OCI-M1 (cell line): Measurements from ENCODE around the gene NCOA6.

Source experiments
- DNase-seq: peaks from one replicate; lab custom pipeline; 2025; lab: John Stamatoyannopoulos, UW

The NCOA6 gene

GRCh38 chr20:34825530-34826362 is at the start of gene NCOA6:
TSS of gene NCOA6 (minus strand) at chr20:34825651. CDS start at chr20:34782355, 43,296 bp downstream.
- DNase-seq = peak; percentile 87

- peak; percentile 91 for DNase-seq
These were observed 48.7 kb upstream of the NCOA6 start for GRCh38 chr20:34874094-34874654.

GRCh38 chr20:34873583-34874093 is 48.2 kb upstream of the NCOA6 start:
- no peak for DNase-seq

- peak; percentile 82 for DNase-seq
These were observed 47.3 kb upstream of the NCOA6 start, which contains the start of gene GGT7 for GRCh38 chr20:34872622-34873224. TSS of gene GGT7 (minus strand) at chr20:34872856. CDS start at chr20:34872815, 41 bp downstream.

- no peak for DNase-seq
These were observed 46.6 kb upstream of the NCOA6 start for GRCh38 chr20:34871966-34872621.

GRCh38 chr20:34871320-34871926 is 46.0 kb upstream of the NCOA6 start:
- no peak for DNase-seq

- no peak for DNase-seq
These were observed 38.8 kb upstream of the NCOA6 start for GRCh38 chr20:34864216-34864615.

GRCh38 chr20:34863421-34863965 is 38.0 kb upstream of the NCOA6 start:
- DNase-seq = no peak

GRCh38 chr20:34862724-34863123 is 37.3 kb upstream of the NCOA6 start:
- no peak for DNase-seq

- DNase-seq = peak; percentile 17
These were observed 36.1 kb upstream of the NCOA6 start for GRCh38 chr20:34861386-34862084.

GRCh38 chr20:34859826-34860545 is 34.5 kb upstream of the NCOA6 start:
- no peak for DNase-seq

- no peak for DNase-seq
These were observed 33.9 kb upstream of the NCOA6 start for GRCh38 chr20:34859367-34859766.

GRCh38 chr20:34852298-34852697 is 26.8 kb upstream of the NCOA6 start:
- no peak for DNase-seq

GRCh38 chr20:34850969-34851368 is 25.5 kb upstream of the NCOA6 start:
- no peak for DNase-seq

GRCh38 chr20:34849778-34850177 is 24.3 kb upstream of the NCOA6 start:
- no peak for DNase-seq

- no peak for DNase-seq
These were observed 23.1 kb upstream of the NCOA6 start for GRCh38 chr20:34848597-34848996.

GRCh38 chr20:34843421-34843820 is 18.0 kb upstream of the NCOA6 start:
- DNase-seq = no peak

GRCh38 chr20:34842143-34842542 is 16.7 kb upstream of the NCOA6 start:
- DNase-seq = no peak

GRCh38 chr20:34834459-34834893 is 9.0 kb upstream of the NCOA6 start:
- DNase-seq = peak; percentile 81

GRCh38 chr20:34831936-34832335 is 6.5 kb upstream of the NCOA6 start:
- DNase-seq = peak; percentile 62
